ENCODE measurements around the gene FNBP1L.

The FNBP1L gene

DNA sequence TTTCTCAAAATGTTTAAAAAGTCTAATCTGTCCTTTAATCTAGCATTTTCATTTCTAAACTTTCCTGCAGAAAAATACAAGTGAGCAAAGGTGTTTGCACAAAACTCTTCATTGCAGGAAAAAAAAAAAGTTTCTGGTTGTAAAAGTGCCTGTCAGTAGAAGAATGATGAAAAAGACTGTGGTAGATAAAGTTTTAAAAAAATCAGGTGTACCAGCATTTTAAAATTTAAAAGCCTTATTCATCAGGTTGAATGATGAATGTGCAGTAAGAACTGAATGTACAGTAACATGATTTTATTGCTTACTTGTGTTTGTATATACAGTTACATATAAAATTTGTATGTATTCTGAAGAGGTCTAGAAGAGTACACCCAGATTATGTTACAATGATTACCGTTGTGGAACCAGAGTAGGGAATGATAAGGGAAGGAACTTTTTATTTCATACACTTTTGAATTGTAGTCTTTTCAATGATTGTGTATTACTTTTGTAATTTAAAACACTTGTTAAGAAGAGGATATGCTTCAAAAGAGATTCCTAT lies 54.0 kb downstream of the FNBP1L start:
- H2AFZ ChIP-seq (ENCODE audit: low read depth, low read length): no peak overlapping the region
- H3K4me1 ChIP-seq (ENCODE audit: insufficient read depth, low read length): no peaks in the 10 kb centered on the region
- H3K27me3 ChIP-seq (ENCODE audit: insufficient read depth, low read length): no peaks in the 10 kb centered on the region
- no peak overlapping the region for H3K4me3 ChIP-seq (ENCODE audit: low read length)
- no peaks in the 10 kb centered on the region for H3K9me3 ChIP-seq (ENCODE audit: low read length)
- peaks cover 27% of the 10 kb centered on the region for H3K36me3 ChIP-seq (ENCODE audit: insufficient read depth, low read length)

DNA sequence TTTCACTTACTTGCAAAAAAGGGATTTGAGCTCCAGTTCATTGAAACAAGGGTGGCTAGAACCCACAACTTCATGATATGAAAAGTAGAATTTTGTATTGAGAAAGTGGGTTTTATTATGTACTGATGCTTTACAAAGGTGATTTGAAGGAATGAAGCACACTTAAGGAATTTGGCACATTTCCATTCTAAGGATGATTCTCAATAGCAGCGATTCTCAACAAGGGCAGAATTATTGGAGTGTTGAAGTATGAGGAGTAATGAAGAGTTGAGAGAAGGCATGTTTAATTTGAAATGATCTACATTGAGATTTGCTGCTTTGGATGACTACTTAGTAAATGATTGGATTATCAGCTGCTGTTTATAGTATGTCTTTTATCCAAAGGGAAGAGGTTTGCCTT lies 54.7 kb downstream of the FNBP1L start:
- H3K36me3 ChIP-seq (ENCODE audit: insufficient read depth, low read length): peaks cover 28% of the 10 kb centered on the region

DNA sequence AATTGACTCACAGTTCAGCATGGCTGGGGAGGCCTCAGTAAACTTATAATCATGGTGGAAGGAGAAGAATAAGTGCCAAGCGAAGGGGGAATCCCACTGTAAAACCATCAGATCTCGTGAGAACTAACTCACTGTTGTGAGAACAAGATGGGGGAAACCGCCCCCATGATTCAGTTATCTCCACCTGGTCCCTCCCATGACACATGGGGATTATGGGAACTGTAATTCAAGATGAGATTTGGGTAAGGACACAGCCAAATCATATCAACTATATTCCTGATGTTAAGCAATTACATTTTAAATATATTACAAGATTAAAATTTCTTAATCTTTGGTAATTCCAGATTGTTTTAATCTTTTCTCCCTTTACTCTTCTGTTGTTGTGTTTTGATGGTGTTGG lies 55.2 kb downstream of the FNBP1L start:
- H3K4me3 ChIP-seq (ENCODE audit: low read length): no peak overlapping the region
- H2AFZ ChIP-seq (ENCODE audit: low read depth, low read length): no peak overlapping the region
- H3K9me3 ChIP-seq (ENCODE audit: low read length): peaks cover 4% of the 10 kb centered on the region
- H3K36me3 ChIP-seq (ENCODE audit: insufficient read depth, low read length): peaks cover 30% of the 10 kb centered on the region
- no peaks in the 10 kb centered on the region for H3K27me3 ChIP-seq (ENCODE audit: insufficient read depth, low read length)
- no peaks in the 10 kb centered on the region for H3K4me1 ChIP-seq (ENCODE audit: insufficient read depth, low read length)

More for the DNA sequence above, 54.7 kb downstream of the FNBP1L start:
- no peaks in the 10 kb centered on the region for H3K4me1 ChIP-seq (ENCODE audit: insufficient read depth, low read length)
- H3K9me3 ChIP-seq (ENCODE audit: low read length): peaks cover 1% of the 10 kb centered on the region
- H2AFZ ChIP-seq (ENCODE audit: low read depth, low read length): no peak overlapping the region
- H3K4me3 ChIP-seq (ENCODE audit: low read length): no peak overlapping the region
- H3K27me3 ChIP-seq (ENCODE audit: insufficient read depth, low read length): no peaks in the 10 kb centered on the region

DNA sequence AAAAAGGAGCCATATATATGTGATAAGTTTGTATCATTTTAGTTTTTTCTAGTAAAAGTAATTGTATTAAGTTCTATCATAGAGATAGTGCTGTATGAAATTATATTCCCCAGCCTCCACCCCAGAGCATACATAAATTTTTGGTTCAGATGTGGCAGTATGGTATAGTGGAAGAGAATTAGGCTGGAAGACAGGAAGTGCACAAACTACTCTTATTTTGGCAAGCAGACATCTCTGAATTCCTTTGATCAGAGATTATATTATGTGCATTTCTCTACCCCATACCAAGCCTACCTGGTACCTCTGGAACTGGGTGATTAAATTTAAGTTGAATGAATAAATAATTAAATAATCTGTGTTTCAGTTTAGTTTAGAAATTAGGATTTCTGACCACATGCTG lies 55.9 kb downstream of the FNBP1L start:
- Histone ChIP-seq H3K36me3 (ENCODE audit: insufficient read depth, low read length) (peaks cover 35% of the 10 kb centered on the region), H3K4me3 (ENCODE audit: low read length) (no peak overlapping the region), H2AFZ (ENCODE audit: low read depth, low read length) (no peak overlapping the region), H3K4me1 (ENCODE audit: insufficient read depth, low read length) (no peaks in the 10 kb centered on the region), H3K9me3 (ENCODE audit: low read length) (peaks cover 8% of the 10 kb centered on the region), H3K27me3 (ENCODE audit: insufficient read depth, low read length) (no peaks in the 10 kb centered on the region)

DNA sequence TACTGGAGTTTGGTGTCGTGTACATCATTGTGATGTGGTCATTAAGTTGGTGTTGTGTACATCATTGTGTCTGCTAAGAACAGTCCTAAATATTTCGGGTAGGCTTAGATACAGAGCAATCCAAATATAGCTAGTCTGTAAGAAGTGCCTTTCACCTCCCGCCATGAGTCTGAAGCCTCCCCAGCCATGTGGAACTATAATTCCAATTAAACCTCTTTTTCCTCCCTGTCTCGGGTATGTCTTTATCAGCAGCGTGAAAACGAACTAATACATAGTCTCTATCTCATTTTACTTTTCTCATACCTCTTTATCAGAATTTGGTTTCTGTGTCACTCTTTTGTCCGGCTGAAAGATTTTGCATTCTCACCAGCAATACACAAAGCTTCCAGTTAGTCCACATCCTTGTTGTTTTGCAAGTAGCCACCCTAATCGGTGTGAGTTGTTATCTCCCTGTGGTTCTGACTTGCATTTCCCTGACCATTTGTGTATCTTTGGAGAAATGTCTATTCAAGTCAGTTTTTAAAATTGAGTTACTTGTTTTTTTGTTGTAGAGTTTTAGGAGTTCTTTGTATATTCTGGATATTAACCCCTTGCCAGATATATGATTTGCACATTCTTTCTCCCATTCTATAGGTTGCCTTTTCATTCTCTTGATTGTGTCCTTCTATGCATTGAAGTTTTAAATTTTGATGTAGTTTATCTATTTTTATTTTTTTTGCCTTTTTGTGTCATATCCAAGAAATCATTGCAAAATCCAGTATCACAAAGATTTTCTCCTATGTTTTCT lies 56.5 kb downstream of the FNBP1L start:
- Histone ChIP-seq H2AFZ (ENCODE audit: low read depth, low read length) (no peak overlapping the region), H3K36me3 (ENCODE audit: insufficient read depth, low read length) (peaks cover 41% of the 10 kb centered on the region), H3K9me3 (ENCODE audit: low read length) (peaks cover 13% of the 10 kb centered on the region), H3K27me3 (ENCODE audit: insufficient read depth, low read length) (no peaks in the 10 kb centered on the region), H3K4me3 (ENCODE audit: low read length) (no peak overlapping the region), H3K4me1 (ENCODE audit: insufficient read depth, low read length) (no peaks in the 10 kb centered on the region)

DNA sequence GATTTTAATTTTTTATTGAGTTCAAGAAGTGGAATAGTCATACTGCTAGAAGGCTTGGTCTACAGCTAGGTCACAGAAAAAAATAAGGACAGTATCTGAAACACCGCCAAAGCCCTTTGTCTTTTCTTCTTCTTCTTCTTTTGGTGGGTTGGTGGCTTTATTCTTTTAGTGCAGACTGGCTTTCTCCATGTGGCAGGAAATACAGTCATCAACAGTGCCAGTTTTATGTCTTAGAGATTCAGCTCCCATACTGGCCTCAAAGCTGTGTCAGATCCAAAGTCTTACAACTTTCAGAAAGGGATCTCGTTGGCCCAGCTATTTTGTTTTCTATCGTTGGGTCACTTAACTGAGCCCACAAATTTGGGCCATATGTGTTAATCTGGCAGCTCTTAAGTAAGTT lies 58.2 kb downstream of the FNBP1L start:
- H3K4me1 ChIP-seq (ENCODE audit: insufficient read depth, low read length): no peaks in the 10 kb centered on the region
- H3K36me3 ChIP-seq (ENCODE audit: insufficient read depth, low read length): peaks cover 33% of the 10 kb centered on the region
- H3K4me3 ChIP-seq (ENCODE audit: low read length): no peak overlapping the region
- H3K9me3 ChIP-seq (ENCODE audit: low read length): peaks cover 15% of the 10 kb centered on the region
- no peaks in the 10 kb centered on the region for H3K27me3 ChIP-seq (ENCODE audit: insufficient read depth, low read length)
- H2AFZ ChIP-seq (ENCODE audit: low read depth, low read length): no peak overlapping the region

DNA sequence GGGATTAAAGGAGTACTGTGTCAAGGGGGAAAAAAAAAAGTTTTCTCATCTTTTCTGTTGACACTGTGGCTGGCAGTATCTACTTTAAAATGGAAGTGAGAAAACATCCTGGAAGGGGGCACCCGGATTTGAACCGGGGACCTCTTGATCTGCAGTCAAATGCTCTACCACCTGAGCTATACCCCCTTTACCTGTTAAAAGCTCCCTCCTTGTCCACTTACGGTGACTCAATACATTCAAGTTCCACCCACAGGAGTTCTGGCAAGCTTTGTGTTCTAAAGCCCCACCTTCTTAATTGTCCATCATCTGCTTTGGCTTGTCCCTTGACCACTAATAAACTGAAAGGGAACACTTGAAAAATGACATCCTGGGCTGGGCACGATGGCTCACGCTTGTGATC lies 68.2 kb downstream of the FNBP1L start:
- peaks cover 2% of the 10 kb centered on the region for H3K9me3 ChIP-seq (ENCODE audit: low read length)
- H3K4me3 ChIP-seq (ENCODE audit: low read length): no peak overlapping the region
- H3K4me1 ChIP-seq (ENCODE audit: insufficient read depth, low read length): no peaks in the 10 kb centered on the region
- H3K36me3 ChIP-seq (ENCODE audit: insufficient read depth, low read length): peaks cover 6% of the 10 kb centered on the region
- H2AFZ ChIP-seq (ENCODE audit: low read depth, low read length): no peak overlapping the region
- H3K27me3 ChIP-seq (ENCODE audit: insufficient read depth, low read length): no peaks in the 10 kb centered on the region

DNA sequence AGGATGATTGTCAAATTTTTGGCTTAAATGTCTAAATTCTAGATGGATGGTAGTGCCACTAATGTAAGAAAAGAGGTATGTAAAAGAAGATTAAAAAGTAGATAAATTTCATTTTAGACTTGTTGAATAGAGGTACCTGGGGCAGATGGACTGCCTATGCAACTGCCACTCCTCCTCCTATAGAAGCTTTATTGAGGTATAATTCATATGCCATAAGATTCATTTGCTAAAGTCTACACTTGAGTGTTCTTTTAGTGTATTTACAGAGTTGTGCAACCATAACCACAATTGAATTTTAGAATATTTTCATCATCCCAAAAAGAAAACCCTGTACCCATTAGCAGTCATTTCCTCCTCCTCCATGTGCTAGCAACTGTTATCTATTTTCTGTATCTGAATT lies 70.6 kb downstream of the FNBP1L start:
- no peaks in the 10 kb centered on the region for H3K4me1 ChIP-seq (ENCODE audit: insufficient read depth, low read length)
- H3K4me3 ChIP-seq (ENCODE audit: low read length): no peak overlapping the region
- no peaks in the 10 kb centered on the region for H3K27me3 ChIP-seq (ENCODE audit: insufficient read depth, low read length)
- H3K9me3 ChIP-seq (ENCODE audit: low read length): peaks cover 2% of the 10 kb centered on the region
- H3K36me3 ChIP-seq (ENCODE audit: insufficient read depth, low read length): peaks cover 22% of the 10 kb centered on the region
- no peak overlapping the region for H2AFZ ChIP-seq (ENCODE audit: low read depth, low read length)

DNA sequence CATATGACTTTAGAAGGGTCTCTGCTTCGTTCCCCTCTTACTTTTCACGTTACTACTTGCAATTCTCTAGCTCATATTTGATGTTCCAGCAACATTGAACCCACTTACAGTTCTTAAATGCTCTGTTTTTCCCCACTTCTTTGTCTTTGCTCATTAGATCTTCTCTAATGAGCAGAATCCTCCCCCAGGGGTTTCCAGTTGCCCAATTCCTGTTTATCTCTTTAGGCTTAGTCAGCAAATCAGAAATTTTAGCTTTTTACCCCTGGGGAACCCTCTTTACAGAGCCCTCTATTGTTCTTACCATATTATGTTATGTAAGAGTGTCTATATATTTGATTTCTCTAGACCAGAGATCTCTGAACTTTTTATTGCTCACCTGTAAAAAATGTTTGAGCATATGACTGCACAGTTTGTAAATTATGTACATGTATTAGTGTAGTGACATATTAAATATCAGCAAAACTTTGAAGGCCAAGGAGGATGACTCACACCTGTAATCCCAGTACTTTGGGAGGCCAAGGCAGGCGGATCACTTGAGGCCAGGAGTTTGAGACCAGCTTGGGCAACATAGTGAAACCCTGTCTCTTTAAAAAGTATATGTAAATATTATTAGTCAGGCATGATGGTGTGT lies 71.4 kb downstream of the FNBP1L start:
- H3K9me3 ChIP-seq (ENCODE audit: low read length): peaks cover 2% of the 10 kb centered on the region
- no peak overlapping the region for H3K4me3 ChIP-seq (ENCODE audit: low read length)
- no peaks in the 10 kb centered on the region for H3K27me3 ChIP-seq (ENCODE audit: insufficient read depth, low read length)
- no peaks in the 10 kb centered on the region for H3K4me1 ChIP-seq (ENCODE audit: insufficient read depth, low read length)
- peaks cover 24% of the 10 kb centered on the region for H3K36me3 ChIP-seq (ENCODE audit: insufficient read depth, low read length)
- H2AFZ ChIP-seq (ENCODE audit: low read depth, low read length): no peak overlapping the region

DNA sequence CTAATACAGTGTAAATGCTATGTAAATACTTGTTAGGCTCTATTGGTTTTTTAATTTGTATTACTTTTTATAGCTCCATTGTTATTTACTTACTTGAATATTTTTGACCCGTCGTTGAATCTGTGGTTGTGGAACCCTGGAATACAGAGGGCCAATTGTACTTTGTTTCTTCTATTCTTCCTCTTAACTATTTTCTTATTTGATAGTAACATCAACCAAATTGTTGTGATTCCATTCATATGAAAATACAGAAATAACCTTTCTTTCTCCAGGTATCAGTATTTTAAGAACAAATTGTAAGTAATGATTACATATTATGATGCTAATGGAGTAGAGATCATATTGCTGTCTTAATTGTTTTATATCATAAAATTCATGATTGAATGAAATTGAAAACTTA lies 73.7 kb downstream of the FNBP1L start:
- peaks cover 2% of the 10 kb centered on the region for H3K9me3 ChIP-seq (ENCODE audit: low read length)
- no peak overlapping the region for H2AFZ ChIP-seq (ENCODE audit: low read depth, low read length)
- no peaks in the 10 kb centered on the region for H3K4me1 ChIP-seq (ENCODE audit: insufficient read depth, low read length)
- H3K36me3 ChIP-seq (ENCODE audit: insufficient read depth, low read length): peaks cover 35% of the 10 kb centered on the region
- no peak overlapping the region for H3K4me3 ChIP-seq (ENCODE audit: low read length)
- no peaks in the 10 kb centered on the region for H3K27me3 ChIP-seq (ENCODE audit: insufficient read depth, low read length)

DNA sequence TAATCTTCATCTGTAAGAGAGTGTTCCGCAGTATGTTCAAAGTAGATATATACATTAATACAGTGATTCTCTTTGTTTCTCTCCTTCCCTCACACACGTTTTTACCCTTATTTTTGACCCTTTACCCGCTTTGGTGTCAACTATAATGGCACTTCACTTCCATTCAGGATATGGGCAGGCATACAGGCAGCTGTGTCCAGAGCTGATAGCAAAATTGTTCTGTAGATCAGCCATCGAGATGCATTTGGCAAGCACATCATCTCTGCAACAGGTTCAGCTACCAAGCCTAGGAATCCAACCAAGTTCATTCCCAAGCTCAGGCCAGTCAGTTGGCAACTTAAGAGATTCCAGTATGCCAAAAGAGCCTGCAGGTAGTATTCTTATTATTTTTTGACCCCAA lies 74.8 kb downstream of the FNBP1L start:
- H3K36me3 ChIP-seq (ENCODE audit: insufficient read depth, low read length): peaks cover 42% of the 10 kb centered on the region
- no peaks in the 10 kb centered on the region for H3K4me1 ChIP-seq (ENCODE audit: insufficient read depth, low read length)
- H3K4me3 ChIP-seq (ENCODE audit: low read length): no peak overlapping the region

DNA sequence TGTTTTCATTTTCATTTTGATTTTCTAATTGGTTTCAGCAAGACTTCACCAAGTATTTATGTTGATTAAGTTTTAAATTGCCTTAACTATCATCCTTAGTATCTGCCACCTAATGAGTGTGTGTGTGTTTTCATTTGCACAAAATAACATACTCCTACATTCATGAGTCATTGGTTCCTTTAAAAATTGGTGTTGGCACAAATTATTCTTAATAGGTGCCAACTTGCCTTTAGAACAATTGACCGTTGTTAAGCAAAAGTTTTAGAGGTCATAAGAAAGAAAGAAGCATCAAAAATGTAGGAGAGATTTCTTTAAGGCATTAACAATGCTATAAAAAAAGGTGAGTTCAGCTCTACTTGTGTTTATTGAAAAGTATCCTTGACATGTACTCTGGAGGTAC lies 77.5 kb downstream of the FNBP1L start:
- Histone ChIP-seq H3K9me3 (ENCODE audit: low read length) (peaks cover 2% of the 10 kb centered on the region), H2AFZ (ENCODE audit: low read depth, low read length) (no peak overlapping the region), H3K4me3 (ENCODE audit: low read length) (no peak overlapping the region), H3K36me3 (ENCODE audit: insufficient read depth, low read length) (peaks cover 60% of the 10 kb centered on the region), H3K27me3 (ENCODE audit: insufficient read depth, low read length) (no peaks in the 10 kb centered on the region), H3K4me1 (ENCODE audit: insufficient read depth, low read length) (no peaks in the 10 kb centered on the region)

More for the DNA sequence above, 74.8 kb downstream of the FNBP1L start:
- H2AFZ ChIP-seq (ENCODE audit: low read depth, low read length): no peak overlapping the region
- H3K27me3 ChIP-seq (ENCODE audit: insufficient read depth, low read length): no peaks in the 10 kb centered on the region
- peaks cover 2% of the 10 kb centered on the region for H3K9me3 ChIP-seq (ENCODE audit: low read length)

DNA sequence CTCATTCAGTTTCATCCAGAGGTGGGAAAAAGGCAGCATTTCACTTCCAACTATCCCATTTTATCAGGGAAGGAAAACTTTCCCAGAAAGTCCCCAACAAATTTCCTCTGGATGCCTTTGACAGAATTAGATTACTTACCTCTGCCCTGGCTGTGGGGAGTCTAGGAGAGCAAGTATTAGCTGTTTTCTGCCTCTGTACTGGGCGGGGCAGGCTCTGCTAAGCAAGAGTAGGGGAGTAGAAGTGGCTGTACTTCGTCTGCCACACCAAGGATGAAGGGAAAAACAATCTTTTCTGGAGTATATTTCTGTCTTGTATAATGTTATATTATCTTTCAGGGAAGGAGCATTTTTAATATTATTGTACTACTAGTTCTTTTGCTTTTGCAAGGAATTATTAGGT lies 78.5 kb downstream of the FNBP1L start:
- Histone ChIP-seq H3K9me3 (ENCODE audit: low read length) (no peaks in the 10 kb centered on the region), H3K4me1 (ENCODE audit: insufficient read depth, low read length) (no peaks in the 10 kb centered on the region), H3K36me3 (ENCODE audit: insufficient read depth, low read length) (peaks cover 62% of the 10 kb centered on the region), H3K27me3 (ENCODE audit: insufficient read depth, low read length) (no peaks in the 10 kb centered on the region), H2AFZ (ENCODE audit: low read depth, low read length) (no peak overlapping the region), H3K4me3 (ENCODE audit: low read length) (no peak overlapping the region)

Data from neuron (in vitro differentiated cells).